ENCODE measurements around the gene KISS1R.

DNA sequence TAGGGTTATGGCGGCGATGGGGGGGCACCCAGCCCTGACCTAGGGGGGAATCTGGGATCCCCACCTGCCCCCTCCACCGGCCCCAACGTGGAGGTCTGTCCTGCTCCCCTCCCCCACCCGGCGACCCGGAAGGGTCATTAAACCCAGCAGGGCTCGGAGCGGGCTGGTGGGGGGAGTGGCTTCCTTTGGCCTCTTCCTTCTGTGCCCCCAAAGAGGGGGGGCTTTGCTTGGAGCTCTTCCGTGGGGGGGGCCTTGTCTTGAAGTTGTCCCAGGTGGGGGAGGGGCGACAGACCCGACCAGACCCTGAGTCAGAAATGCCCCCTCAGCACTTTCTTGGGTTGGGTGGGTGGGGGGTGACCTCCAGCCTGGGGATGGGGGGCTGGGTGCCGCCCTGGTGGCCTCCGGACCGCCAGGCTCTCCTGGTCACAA is 10.2 kb downstream of the KISS1R start:
- TF ChIP-seq, protein P1, sequence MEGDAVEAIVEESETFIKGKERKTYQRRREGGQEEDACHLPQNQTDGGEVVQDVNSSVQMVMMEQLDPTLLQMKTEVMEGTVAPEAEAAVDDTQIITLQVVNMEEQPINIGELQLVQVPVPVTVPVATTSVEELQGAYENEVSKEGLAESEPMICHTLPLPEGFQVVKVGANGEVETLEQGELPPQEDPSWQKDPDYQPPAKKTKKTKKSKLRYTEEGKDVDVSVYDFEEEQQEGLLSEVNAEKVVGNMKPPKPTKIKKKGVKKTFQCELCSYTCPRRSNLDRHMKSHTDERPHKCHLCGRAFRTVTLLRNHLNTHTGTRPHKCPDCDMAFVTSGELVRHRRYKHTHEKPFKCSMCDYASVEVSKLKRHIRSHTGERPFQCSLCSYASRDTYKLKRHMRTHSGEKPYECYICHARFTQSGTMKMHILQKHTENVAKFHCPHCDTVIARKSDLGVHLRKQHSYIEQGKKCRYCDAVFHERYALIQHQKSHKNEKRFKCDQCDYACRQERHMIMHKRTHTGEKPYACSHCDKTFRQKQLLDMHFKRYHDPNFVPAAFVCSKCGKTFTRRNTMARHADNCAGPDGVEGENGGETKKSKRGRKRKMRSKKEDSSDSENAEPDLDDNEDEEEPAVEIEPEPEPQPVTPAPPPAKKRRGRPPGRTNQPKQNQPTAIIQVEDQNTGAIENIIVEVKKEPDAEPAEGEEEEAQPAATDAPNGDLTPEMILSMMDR (IDR thresholded peaks at IDR 0.05): no peak
- TF ChIP-seq POLR2A (IDR thresholded peaks at IDR 0.05): no peak
